Endodermal cell (in vitro differentiated cells): ENCODE measurements around the gene ZNF76. TPM values are rescaled to one million over a fixed set of nuclear protein-coding genes. Genes with fewer than 3 reads are reported as not detected.

Source experiments
- DNase-seq: peaks from one replicate; pipeline ENCODE4 v3.0.0-alpha.2; 2017
- H3K27ac ChIP-seq: 2 replicates; pipeline ENCODE4 v1.5.1; 2013; ENCODE audit warnings: mild to moderate bottlenecking, low read depth, low read length, moderate library complexity
- H3K27me3 ChIP-seq: 2 replicates; pipeline ENCODE4 v1.6.1; 2013; ENCODE audit warnings: mild to moderate bottlenecking, low read length, moderate library complexity; ENCODE audit not compliant: insufficient read depth, control insufficient read depth, poor library complexity, severe bottlenecking
- H3K36me3 ChIP-seq: 2 replicates; pipeline ENCODE4 v1.7.0; 2013; ENCODE audit warnings: mild to moderate bottlenecking, low read length, moderate library complexity; ENCODE audit not compliant: control insufficient read depth, insufficient read depth
- H3K4me1 ChIP-seq: one replicate; pipeline ENCODE4 v1.7.0; 2013; ENCODE audit warnings: low read length; ENCODE audit not compliant: control insufficient read depth, insufficient read depth
- H3K4me3 ChIP-seq: 2 replicates; pipeline ENCODE4 v1.5.1; 2013; ENCODE audit warnings: mild to moderate bottlenecking, low read length, moderate library complexity
- H3K9ac ChIP-seq: 2 replicates; pipeline ENCODE4 v1.6.1; 2013; ENCODE audit warnings: mild to moderate bottlenecking, low read length, moderate library complexity; ENCODE audit not compliant: poor library complexity, severe bottlenecking; ENCODE audit errors: extremely low read depth
- H3K9me3 ChIP-seq: 2 replicates; pipeline ENCODE4 v1.6.1; 2013; ENCODE audit warnings: mild to moderate bottlenecking, low read length, moderate library complexity; ENCODE audit not compliant: control insufficient read depth
- H3K27ac Mint-ChIP-seq: 2 replicates; pipeline ENCODE4 v1.8.0; 2020; ENCODE audit warnings: mixed read lengths
- H3K27me3 Mint-ChIP-seq: 2 replicates; pipeline ENCODE4 v1.8.0; 2021; ENCODE audit warnings: mild to moderate bottlenecking, mixed read lengths; ENCODE audit not compliant: insufficient read depth
- H3K36me3 Mint-ChIP-seq: 2 replicates; pipeline ENCODE4 v1.8.0; 2020; ENCODE audit warnings: low read depth, mixed read lengths
- H3K4me1 Mint-ChIP-seq: 2 replicates; pipeline ENCODE4 v1.8.0; 2020; ENCODE audit warnings: mixed read lengths
- H3K4me3 Mint-ChIP-seq: 2 replicates; pipeline ENCODE4 v1.8.0; 2020; ENCODE audit warnings: mild to moderate bottlenecking, moderate library complexity, mixed read lengths
- H3K9me3 Mint-ChIP-seq: 2 replicates; pipeline ENCODE4 v1.8.0; 2020; ENCODE audit warnings: mild to moderate bottlenecking, mixed read lengths
- CTCF ChIP-seq: fragments of 200-600 bp; sonication (generic); conservative IDR thresholded peaks from 2 replicates; pipeline ENCODE4 v1.5.0; 2021; ENCODE audit warnings: antibody characterized with exemption, mild to moderate bottlenecking
- WGBS, 2 experiments: methylation state at CpG; one replicate each; pipeline versions ENCODE4 v1.1.5 to v1.1.7; 2013; ENCODE audit warnings: missing lambda C conversion rate in 2 of 2, mixed read lengths in 1 of 2; ENCODE audit not compliant: insufficient coverage in 1 of 2, insufficient read length in 1 of 2; 5-methylcytosine and 5-hydroxymethylcytosine counted together
- total RNA-seq, 2 donors: library from RNA; stranded (reverse); fragmentation: NEBNext Ultra II Directional in 1 of 2; extraction: Animal tissue kit (Norgen Biotek cat#: 25700) in 1 of 2; gene quantifications; 2 replicates in 1 of 2; 3 replicates in 1 of 2; pipeline ENCODE4 v1.2.1, GENCODE V29; 2021

ZNF76 gene
- total RNA-seq, 2 donors from 2014 or later: 39.0 to 42.9 TPM

- Histone ChIP-seq H3K9me3 (no peaks in the 10 kb centered on the region), H3K36me3 (no peaks in the 10 kb centered on the region), H3K27me3 (peaks cover 50% of the 10 kb centered on the region), H3K4me1 (peaks cover 20% of the 10 kb centered on the region), H3K27ac (no peak overlapping the region), H3K4me3 (no peak overlapping the region), H3K9ac (no peak overlapping the region)
- Mint-ChIP-seq H3K4me1 (peaks cover 37% of the 10 kb centered on the region), H3K4me3 (no peak overlapping the region), H3K36me3 (no peaks in the 10 kb centered on the region), H3K27ac (no peak overlapping the region), H3K27me3 (peaks cover 88% of the 10 kb centered on the region), H3K9me3 (no peaks in the 10 kb centered on the region)
- DNase-seq: no peak
- no peak for TF ChIP-seq CTCF
- WGBS, 2 experiments: 98 to 100% methylated on average over 1 of the region's 1 CpG
Observed at GRCh38 chr6:35216412-35216732, 43.2 kb upstream of the ZNF76 start.

DNA sequence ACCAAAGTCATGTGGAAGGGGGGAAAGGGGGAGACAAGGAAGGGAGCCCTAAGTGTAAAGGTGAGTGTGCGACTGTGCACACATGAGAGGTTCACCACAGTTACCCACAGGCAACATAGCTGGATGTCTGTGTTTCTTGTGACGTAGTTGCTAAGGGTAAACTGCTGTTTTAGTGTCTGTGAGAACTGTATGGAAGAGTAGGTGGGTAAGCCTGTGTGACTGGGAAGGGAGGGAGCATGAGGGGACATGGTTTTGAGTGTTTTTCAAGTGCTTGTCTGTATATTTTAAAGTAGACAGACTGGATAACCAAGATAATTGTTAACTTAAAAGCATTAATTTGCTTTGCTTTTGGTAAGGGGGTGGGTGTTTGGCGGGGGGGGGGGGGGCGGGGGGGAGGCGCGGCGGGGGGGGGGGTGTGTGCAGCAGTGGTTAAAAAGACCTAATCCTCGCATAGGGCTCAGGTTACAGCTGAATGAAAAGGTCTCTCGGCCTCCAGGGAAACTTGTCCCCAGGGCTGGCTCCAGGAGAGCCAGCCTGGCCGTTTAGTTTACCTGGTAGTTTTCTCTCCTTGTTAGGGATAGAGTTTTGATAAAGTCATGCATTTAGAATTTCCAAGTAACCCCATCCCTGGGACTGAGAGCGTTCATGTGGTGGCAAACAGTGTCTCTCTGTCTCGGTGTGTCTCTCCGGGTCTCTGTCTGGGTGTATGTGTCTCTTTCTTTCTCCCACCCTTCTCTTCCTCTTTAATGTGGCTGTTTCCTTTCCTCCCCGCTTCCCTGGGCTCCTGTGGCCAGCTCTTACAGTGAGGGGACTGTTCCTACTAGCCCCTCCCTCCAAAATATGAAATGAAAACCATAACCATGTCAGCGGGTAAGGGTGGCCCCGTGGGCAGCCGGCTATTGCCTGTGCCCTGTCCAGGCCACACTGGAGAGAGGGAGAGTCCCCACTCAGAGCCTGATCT lies 42.4 kb upstream of the ZNF76 start:
- Mint-ChIP-seq H3K4me1 (peaks cover 37% of the 10 kb centered on the region), H3K27ac (no peak overlapping the region), H3K27me3 (peaks cover 87% of the 10 kb centered on the region), H3K9me3 (no peaks in the 10 kb centered on the region), H3K4me3 (no peak overlapping the region), H3K36me3 (no peaks in the 10 kb centered on the region)
- Histone ChIP-seq H3K36me3 (no peaks in the 10 kb centered on the region), H3K27ac (no peak overlapping the region), H3K4me1 (peaks cover 20% of the 10 kb centered on the region), H3K9ac (no peak overlapping the region), H3K27me3 (peaks cover 48% of the 10 kb centered on the region), H3K4me3 (peak overlapping the region; percentile 14), H3K9me3 (no peaks in the 10 kb centered on the region)
- peak; percentile 55 for DNase-seq
- WGBS, 2 experiments: 30 to 56% methylated on average over 7 to 12 of the region's 17 CpGs
- no peak for TF ChIP-seq CTCF

DNA sequence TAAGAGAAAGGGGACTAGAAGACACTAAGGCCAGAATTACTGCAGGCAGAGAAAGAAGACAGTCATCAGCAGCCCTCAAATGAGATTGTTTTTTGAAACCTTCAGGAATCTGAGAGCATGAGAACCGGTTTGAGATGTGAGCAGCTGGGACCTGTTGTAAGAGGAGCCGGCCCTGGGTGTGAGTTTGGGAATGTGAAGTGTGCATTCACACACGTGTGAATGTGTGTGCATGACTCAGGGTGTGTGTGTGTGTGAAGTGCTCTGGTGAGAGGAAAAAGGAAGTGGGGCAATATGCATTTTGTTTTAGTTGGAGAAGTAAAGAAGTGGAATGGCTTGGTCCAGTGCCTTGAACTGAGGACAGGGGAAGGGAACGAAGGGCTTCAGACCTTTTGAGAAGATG lies 41.5 kb upstream of the ZNF76 start:
- H3K9me3 Mint-ChIP-seq: no peaks in the 10 kb centered on the region
- Histone ChIP-seq H3K9ac (no peak overlapping the region), H3K9me3 (no peaks in the 10 kb centered on the region), H3K4me1 (peaks cover 20% of the 10 kb centered on the region), H3K4me3 (no peak overlapping the region), H3K36me3 (no peaks in the 10 kb centered on the region), H3K27ac (peak overlapping the region; percentile 21), H3K27me3 (peaks cover 39% of the 10 kb centered on the region)
- no peaks in the 10 kb centered on the region for H3K36me3 Mint-ChIP-seq
- no peak overlapping the region for H3K4me3 Mint-ChIP-seq
- no peak overlapping the region for H3K27ac Mint-ChIP-seq
- peaks cover 36% of the 10 kb centered on the region for H3K4me1 Mint-ChIP-seq
- peaks cover 82% of the 10 kb centered on the region for H3K27me3 Mint-ChIP-seq
- no peak for TF ChIP-seq CTCF
- 47 to 72% methylated on average over 4 of the region's 4 CpGs for WGBS, 2 experiments
- DNase-seq: no peak
